ENCODE results near the gene MANEAL. TPM values are rescaled to one million over a fixed set of nuclear protein-coding genes. Genes with fewer than 3 reads are reported as not detected.
"Not testable (repeated sequence)": the region's sequence is repeated elsewhere in the genome, so short reads cannot be mapped to it uniquely, and the experiment has no call there.

MANEAL gene
- total RNA-seq, 1 experiment from 2014 or later, result 11.6 TPM

DNA sequence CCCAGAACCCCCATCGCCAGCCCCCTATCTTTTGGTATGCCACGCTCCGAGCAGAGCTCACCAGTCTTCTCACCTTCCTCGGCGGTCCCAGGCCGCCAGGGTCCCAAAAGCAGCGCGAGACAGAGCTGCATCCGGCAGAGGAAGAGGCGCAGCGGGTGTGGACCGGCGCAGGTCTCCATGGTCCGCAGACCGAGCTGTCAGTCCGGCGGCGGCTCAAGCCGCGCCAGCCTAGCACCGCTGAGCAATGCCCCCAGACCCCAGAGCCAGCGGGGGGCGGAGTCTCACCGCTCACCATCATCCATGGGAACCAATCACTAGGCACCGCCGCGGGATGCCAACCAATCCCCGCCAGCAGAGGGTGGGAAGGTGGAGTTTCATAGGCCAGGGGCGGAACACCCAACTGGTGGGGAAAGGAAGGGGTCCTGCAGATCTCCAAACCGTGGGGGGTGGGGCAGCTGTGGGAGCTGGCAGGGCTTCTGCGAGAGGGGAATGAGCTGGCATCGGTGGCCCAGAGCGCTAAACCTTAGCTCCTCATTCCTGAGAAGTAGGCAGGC, 28.7 kb upstream of the MANEAL start, which contains the start of gene EPHA10:
TSS of gene EPHA10 (minus strand) at position 233 of the 554 bp plus-strand sequence. CDS start at position 179, 54 bp downstream.
- Histone ChIP-seq H3K27me3 (ENCODE audit: control insufficient read depth, insufficient read depth, low read length) (peaks cover 78% of the 10 kb centered on the region), H3K36me3 (replicated peaks; ENCODE audit: control insufficient read depth, insufficient read depth, low read length) (no peaks in the 10 kb centered on the region), H3K4me3 (ENCODE audit: insufficient read depth, low read depth, low read length) (peak within 1 kb of the TSS; percentile 30)
- peak; percentile 92 for DNase-seq

DNA sequence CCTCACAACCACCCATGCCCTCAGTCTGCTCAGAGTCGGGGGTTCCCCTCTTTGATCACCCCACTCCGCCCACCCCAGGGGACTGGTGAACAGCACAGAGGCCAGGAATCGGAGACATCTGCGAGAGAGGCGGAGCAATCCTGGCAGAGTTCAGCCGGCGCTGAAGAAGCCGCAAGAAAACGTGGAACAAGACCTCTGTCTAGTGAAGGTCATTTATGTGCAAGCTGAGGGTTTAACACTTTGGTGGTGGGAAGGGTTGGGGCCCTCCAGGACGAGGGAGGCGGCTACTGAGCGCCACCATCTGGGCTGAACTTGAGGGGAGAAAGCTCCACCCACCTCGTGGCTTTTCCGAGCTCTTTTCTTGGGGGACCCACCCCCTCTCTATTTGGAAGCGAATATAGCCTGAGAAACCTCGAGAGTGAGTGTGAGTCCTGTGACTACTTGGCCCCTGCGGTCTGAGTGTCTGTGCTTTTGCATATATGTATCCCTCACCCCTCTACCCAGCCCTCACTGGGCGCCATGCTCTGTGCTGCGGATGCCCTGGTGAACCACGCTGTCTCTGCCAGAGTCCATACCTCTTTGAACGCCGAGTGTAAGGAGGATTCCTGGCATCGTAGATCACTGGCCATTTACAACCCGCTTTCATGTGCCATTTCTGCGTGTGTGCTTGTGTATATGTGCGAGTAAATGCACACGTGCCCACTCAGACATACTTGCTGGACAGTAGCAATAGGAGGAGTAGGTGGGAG, 27.6 kb upstream of the MANEAL start:
- Histone ChIP-seq H3K27me3 (ENCODE audit: control insufficient read depth, insufficient read depth, low read length) (peaks cover 75% of the 10 kb centered on the region), H3K36me3 (replicated peaks; ENCODE audit: control insufficient read depth, insufficient read depth, low read length) (no peaks in the 10 kb centered on the region), H3K4me3 (ENCODE audit: insufficient read depth, low read depth, low read length) (peak overlapping the region; percentile 30)
- peak; percentile 73 for DNase-seq

GRCh38 chr1:37767488-37767887, 26.2 kb upstream of the MANEAL start:
- no peak for DNase-seq
- Histone ChIP-seq H3K27me3 (ENCODE audit: control insufficient read depth, insufficient read depth, low read length) (peaks cover 64% of the 10 kb centered on the region), H3K36me3 (replicated peaks; ENCODE audit: control insufficient read depth, insufficient read depth, low read length) (no peaks in the 10 kb centered on the region), H3K4me3 (ENCODE audit: insufficient read depth, low read depth, low read length) (no peak overlapping the region)

DNA sequence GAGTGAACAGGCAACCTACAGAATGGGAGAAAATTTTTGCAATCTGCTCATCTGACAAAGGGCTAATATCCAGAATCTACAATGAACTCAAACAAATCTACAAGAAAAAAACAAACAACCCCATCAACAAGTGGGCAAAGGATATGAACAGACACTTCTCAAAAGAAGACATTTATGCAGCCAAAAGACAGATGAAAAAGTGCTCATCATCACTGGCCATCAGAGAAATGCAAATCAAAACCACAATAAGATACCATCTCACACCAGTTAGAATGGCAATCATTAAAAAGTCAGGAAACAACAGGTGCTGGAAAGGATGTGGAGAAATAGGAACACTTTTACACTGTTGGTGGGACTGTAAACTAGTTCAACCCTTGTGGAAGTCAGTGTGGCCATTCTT, 22.2 kb upstream of the MANEAL start:
- H3K4me3 ChIP-seq (ENCODE audit: insufficient read depth, low read depth, low read length); H3K36me3 ChIP-seq (replicated peaks; ENCODE audit: control insufficient read depth, insufficient read depth, low read length); DNase-seq: not testable (repeated sequence)
- peaks cover 24% of the 10 kb centered on the region for H3K27me3 ChIP-seq (ENCODE audit: control insufficient read depth, insufficient read depth, low read length)

DNA sequence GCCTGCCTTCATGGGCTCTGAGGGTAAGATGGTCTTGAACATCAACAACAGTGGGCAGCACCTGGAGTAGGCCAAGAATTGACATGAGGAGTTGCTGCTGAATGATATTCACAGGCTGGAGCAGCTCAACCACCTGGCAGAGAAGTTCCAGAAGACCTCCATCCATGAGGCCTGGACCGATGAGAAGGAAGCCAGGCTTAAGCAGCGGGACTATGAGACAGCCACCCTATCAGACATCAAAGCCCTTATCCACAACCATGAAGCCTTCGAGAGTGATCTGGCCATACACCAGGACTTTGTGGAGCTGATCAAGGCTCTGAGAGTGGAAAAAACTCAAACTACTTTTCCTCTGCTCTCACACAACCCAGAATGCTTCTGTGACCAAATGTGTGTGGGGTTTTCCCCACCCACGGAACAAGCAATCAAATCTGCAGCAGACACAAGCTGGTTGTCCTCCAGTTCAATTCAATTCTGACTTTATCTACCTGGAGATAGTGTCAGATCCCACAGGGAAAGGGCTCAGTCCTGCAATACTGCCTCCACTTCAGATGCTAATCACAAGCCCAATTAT, 16.6 kb upstream of the MANEAL start:
- H3K36me3 ChIP-seq (replicated peaks; ENCODE audit: control insufficient read depth, insufficient read depth, low read length), result no peaks in the 10 kb centered on the region
- H3K27me3 ChIP-seq (ENCODE audit: control insufficient read depth, insufficient read depth, low read length), result peaks cover 8% of the 10 kb centered on the region
- H3K4me3 ChIP-seq (ENCODE audit: insufficient read depth, low read depth, low read length), result no peak overlapping the region
- no peak for DNase-seq

GRCh38 chr1:37778654-37779053, 15.0 kb upstream of the MANEAL start:
- no peak for DNase-seq
- no peaks in the 10 kb centered on the region for H3K36me3 ChIP-seq (replicated peaks; ENCODE audit: control insufficient read depth, insufficient read depth, low read length)
- H3K4me3 ChIP-seq (ENCODE audit: insufficient read depth, low read depth, low read length), result no peak overlapping the region
- peaks cover 8% of the 10 kb centered on the region for H3K27me3 ChIP-seq (ENCODE audit: control insufficient read depth, insufficient read depth, low read length)

- H3K4me3 ChIP-seq (ENCODE audit: insufficient read depth, low read depth, low read length), result no peak overlapping the region
- H3K27me3 ChIP-seq (ENCODE audit: control insufficient read depth, insufficient read depth, low read length), result peaks cover 8% of the 10 kb centered on the region
- no peaks in the 10 kb centered on the region for H3K36me3 ChIP-seq (replicated peaks; ENCODE audit: control insufficient read depth, insufficient read depth, low read length)
- DNase-seq, result no peak
Observed at GRCh38 chr1:37782491-37782890, 11.2 kb upstream of the MANEAL start.

GRCh38 chr1:37792943-37793686, 532 bp upstream of the MANEAL start:
- peaks cover 51% of the 10 kb centered on the region for H3K27me3 ChIP-seq (ENCODE audit: control insufficient read depth, insufficient read depth, low read length)
- DNase-seq, result peak; percentile 75
- H3K36me3 ChIP-seq (replicated peaks; ENCODE audit: control insufficient read depth, insufficient read depth, low read length), result no peaks in the 10 kb centered on the region
- peak overlapping the region; percentile 69 for H3K4me3 ChIP-seq (ENCODE audit: insufficient read depth, low read depth, low read length)

DNA sequence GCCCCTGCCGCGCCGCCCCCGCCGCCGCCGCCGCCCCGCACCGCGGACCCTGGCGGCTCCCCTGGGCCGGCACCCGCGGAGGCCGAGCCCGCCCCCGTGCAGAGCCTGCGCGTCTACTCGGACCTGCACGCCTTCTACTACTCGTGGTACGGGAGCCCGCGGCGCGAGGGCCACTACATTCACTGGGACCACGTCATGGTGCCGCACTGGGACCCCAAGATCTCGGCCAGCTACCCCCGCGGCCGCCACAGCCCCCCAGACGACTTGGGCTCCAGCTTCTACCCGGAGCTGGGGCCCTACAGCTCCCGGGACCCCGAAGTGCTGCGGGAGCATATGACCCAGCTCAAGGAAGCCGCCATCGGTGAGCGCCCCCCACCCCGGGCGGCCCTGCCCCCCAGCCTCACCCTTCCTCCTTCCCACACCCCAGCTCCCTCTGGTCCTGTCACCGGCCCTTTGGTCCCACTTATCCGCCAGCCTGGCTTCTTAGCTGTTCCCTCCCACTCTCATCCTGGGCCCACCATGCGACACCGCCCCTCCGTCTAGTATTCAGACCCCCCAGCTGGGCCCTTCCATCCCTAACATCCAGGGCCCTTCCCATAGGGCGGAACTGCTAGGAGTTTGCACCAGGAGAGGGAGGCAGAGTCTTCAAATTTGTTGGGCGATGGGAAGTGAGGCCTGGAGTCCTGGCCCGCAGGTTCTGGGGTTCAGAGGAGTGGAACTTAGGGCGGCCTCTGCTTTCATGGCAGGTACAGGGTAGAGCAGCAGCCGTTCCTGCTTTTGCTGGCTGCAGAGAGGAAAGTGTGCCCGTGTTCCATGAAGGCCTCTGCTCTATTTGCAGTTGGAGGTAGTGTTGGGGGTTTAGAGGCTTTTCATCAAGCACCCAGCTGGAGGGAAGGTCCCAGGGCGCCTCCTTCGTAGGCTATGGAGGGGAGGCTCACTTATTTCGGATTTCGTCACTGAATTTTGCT, 1.0 kb downstream of the MANEAL start:
- H3K27me3 ChIP-seq (ENCODE audit: control insufficient read depth, insufficient read depth, low read length), result peaks cover 50% of the 10 kb centered on the region
- peaks cover 2% of the 10 kb centered on the region for H3K36me3 ChIP-seq (replicated peaks; ENCODE audit: control insufficient read depth, insufficient read depth, low read length)
- peak overlapping the region; percentile 69 for H3K4me3 ChIP-seq (ENCODE audit: insufficient read depth, low read depth, low read length)
- peak; percentile 71 for DNase-seq

- H3K36me3 ChIP-seq (replicated peaks; ENCODE audit: control insufficient read depth, insufficient read depth, low read length), result peaks cover 3% of the 10 kb centered on the region
- peaks cover 42% of the 10 kb centered on the region for H3K27me3 ChIP-seq (ENCODE audit: control insufficient read depth, insufficient read depth, low read length)
- peak overlapping the region; percentile 69 for H3K4me3 ChIP-seq (ENCODE audit: insufficient read depth, low read depth, low read length)
- peak; percentile 95 for DNase-seq
Observed at GRCh38 chr1:37795340-37796125, 1.9 kb downstream of the MANEAL start.

- DNase-seq, result no peak
- Histone ChIP-seq H3K36me3 (replicated peaks; ENCODE audit: control insufficient read depth, insufficient read depth, low read length) (peaks cover 6% of the 10 kb centered on the region), H3K27me3 (ENCODE audit: control insufficient read depth, insufficient read depth, low read length) (peaks cover 26% of the 10 kb centered on the region), H3K4me3 (ENCODE audit: insufficient read depth, low read depth, low read length) (no peak overlapping the region)
Observed at GRCh38 chr1:37797750-37798345, 4.2 kb downstream of the MANEAL start.

GRCh38 chr1:37802439-37802838, 8.8 kb downstream of the MANEAL start:
- DNase-seq, result no peak
- Histone ChIP-seq H3K4me3 (ENCODE audit: insufficient read depth, low read depth, low read length) (no peak overlapping the region), H3K36me3 (replicated peaks; ENCODE audit: control insufficient read depth, insufficient read depth, low read length) (peaks cover 35% of the 10 kb centered on the region), H3K27me3 (ENCODE audit: control insufficient read depth, insufficient read depth, low read length) (no peaks in the 10 kb centered on the region)

GRCh38 chr1:37807220-37807554, 13.5 kb downstream of the MANEAL start:
- Histone ChIP-seq H3K36me3 (replicated peaks; ENCODE audit: control insufficient read depth, insufficient read depth, low read length) (peaks cover 32% of the 10 kb centered on the region), H3K4me3 (ENCODE audit: insufficient read depth, low read depth, low read length) (peak overlapping the region; percentile 82), H3K27me3 (ENCODE audit: control insufficient read depth, insufficient read depth, low read length) (no peaks in the 10 kb centered on the region)
- no peak for DNase-seq

Measured in H7 (cell line).